ENCODE results near the gene ALK. TPM values are rescaled to one million over a fixed set of nuclear protein-coding genes. Genes with fewer than 3 reads are reported as not detected.

ALK gene
- total RNA-seq, 6 donors from 2014 or later, result 0.17 to 2.1 (median 0.35) TPM

DNA sequence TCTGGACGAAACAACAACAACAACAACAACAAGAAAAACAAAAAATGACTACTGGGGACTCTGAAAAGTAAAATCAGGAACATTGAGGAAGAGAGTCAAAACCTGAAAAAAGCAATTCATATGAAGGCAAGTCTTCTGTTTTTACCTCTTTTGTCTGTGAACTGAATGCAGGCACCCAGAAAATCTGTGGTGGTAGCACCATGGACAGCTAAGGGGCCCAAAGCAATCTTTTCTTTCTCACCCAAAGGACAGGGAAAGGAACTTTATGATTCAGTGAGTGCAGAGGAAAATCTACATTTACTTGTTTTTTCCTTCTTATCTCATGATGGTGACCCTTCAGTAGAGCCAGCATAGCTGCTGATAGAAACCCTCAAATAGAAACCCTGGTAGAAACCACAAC, 10.4 kb downstream of the ALK start:
- Histone ChIP-seq H3K4me3 (no peak overlapping the region), H3K27me3 (no peaks in the 10 kb centered on the region), H3K4me1 (no peaks in the 10 kb centered on the region), H3K36me3 (no peaks in the 10 kb centered on the region), H3K27ac (no peak overlapping the region), H3K9me3 (no peaks in the 10 kb centered on the region)
- no peak for DNase-seq
- no peak for ATAC-seq (ENCODE audit: low FRiP score in 2 of 2)
- 59 to 62% methylated on average over 1 of the region's 1 CpG for WGBS, 2 donors
- TF ChIP-seq, protein P1, sequence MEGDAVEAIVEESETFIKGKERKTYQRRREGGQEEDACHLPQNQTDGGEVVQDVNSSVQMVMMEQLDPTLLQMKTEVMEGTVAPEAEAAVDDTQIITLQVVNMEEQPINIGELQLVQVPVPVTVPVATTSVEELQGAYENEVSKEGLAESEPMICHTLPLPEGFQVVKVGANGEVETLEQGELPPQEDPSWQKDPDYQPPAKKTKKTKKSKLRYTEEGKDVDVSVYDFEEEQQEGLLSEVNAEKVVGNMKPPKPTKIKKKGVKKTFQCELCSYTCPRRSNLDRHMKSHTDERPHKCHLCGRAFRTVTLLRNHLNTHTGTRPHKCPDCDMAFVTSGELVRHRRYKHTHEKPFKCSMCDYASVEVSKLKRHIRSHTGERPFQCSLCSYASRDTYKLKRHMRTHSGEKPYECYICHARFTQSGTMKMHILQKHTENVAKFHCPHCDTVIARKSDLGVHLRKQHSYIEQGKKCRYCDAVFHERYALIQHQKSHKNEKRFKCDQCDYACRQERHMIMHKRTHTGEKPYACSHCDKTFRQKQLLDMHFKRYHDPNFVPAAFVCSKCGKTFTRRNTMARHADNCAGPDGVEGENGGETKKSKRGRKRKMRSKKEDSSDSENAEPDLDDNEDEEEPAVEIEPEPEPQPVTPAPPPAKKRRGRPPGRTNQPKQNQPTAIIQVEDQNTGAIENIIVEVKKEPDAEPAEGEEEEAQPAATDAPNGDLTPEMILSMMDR (IDR thresholded peaks at IDR 0.05), result no peak
- TF ChIP-seq POLR2AphosphoS5 (IDR thresholded peaks at IDR 0.05) (no peak), EP300 (IDR thresholded peaks at IDR 0.05) (no peak), POLR2A (IDR thresholded peaks at IDR 0.05) (no peak)

DNA sequence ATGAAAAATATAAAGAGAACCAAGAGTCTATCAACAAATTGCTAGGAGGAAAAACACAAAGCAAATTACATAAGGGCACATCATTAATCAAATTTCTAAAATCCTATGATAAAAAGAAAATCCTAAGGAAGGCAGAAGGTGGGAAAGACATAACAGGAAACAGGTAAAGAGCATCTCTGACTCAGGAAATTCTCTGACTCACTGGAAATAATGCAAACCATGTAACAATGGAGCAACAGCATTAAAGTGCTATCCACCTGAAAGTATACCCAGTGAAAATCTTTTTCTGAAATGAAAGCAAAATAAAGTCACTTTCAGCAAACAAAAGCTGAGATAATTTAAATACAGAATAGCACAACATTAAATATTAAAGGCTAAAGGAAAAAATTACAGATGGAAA, 10.9 kb downstream of the ALK start:
- Histone ChIP-seq H3K4me3 (no peak overlapping the region), H3K9me3 (no peaks in the 10 kb centered on the region), H3K4me1 (no peaks in the 10 kb centered on the region), H3K36me3 (no peaks in the 10 kb centered on the region), H3K27me3 (no peaks in the 10 kb centered on the region), H3K27ac (no peak overlapping the region)
- DNase-seq, result no peak
- no peak for ATAC-seq (ENCODE audit: low FRiP score in 2 of 2)
- TF ChIP-seq EP300 (IDR thresholded peaks at IDR 0.05) (no peak), POLR2AphosphoS5 (IDR thresholded peaks at IDR 0.05) (no peak), POLR2A (IDR thresholded peaks at IDR 0.05) (no peak)
- TF ChIP-seq, protein P1 (IDR thresholded peaks at IDR 0.05), result no peak

DNA sequence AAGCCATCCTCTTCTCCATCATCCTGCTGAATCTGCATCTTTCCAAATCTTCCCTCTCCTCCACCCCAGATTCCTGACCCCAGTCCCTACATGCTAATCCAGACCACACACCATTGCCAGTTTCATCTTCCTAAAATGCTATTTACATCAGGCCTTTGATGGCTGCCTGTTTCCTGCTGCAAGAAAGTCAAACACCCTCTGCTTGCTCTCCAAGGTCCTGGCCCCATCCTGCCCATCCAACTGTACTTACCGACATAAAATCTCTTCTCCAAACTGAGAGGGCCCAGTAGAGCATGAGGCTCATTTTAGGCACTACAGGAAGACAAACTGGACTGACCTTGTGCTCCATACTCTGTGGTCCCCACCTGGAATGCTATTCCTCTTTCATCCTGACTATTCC, 19.0 kb downstream of the ALK start:
- ATAC-seq (ENCODE audit: low FRiP score in 2 of 2) (no peak), DNase-seq (no peak)
- WGBS, 2 donors, result 35 to 40% methylated on average over 1 of the region's 1 CpG
- H3K27me3 ChIP-seq, result no peaks in the 10 kb centered on the region
- TF ChIP-seq, protein P1 (IDR thresholded peaks at IDR 0.05), result no peak
- H3K9me3 ChIP-seq, result no peaks in the 10 kb centered on the region
- H3K36me3 ChIP-seq, result no peaks in the 10 kb centered on the region
- H3K4me1 ChIP-seq, result no peaks in the 10 kb centered on the region
- no peak overlapping the region for H3K27ac ChIP-seq
- H3K4me3 ChIP-seq, result no peak overlapping the region

DNA sequence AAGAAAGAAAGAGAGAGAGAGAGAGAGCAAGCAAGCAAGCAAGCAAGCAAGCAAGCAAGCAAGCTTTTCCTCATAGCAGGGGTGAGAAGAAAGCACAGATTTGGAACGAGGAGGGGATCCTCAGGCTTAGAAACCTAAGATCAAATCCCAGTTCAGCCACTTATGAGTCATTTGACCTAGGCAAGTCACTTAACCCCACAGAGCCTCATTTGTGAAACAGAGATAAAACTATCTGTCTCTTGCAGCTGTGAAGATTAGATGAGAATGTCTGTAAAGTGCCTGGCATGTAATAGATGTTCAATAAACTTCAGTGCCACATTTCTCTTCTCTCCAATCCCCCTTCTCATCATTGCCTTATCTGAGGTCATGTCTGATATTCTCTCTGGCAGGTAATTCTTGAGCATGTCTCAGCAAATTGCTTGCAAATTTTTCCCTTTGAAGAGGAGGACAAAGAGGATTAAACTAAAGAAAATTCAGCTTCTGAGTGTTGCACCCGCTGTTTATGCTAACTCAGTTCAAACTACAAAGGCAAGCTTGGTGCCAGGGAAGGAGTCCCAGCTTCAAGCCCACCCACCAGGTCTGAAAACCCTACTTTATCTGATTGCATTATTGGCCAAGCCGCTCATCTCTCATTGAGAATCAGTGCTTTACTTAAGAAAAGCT, 20.3 kb downstream of the ALK start:
- no peak for DNase-seq
- H3K27ac ChIP-seq, result no peak overlapping the region
- no peak overlapping the region for H3K4me3 ChIP-seq
- ATAC-seq (ENCODE audit: low FRiP score in 2 of 2), result no peak
- no peaks in the 10 kb centered on the region for H3K9me3 ChIP-seq
- H3K36me3 ChIP-seq, result no peaks in the 10 kb centered on the region
- no peaks in the 10 kb centered on the region for H3K4me1 ChIP-seq
- WGBS, 2 donors, result 21 to 30% methylated on average over 3 of the region's 3 CpGs
- TF ChIP-seq, protein P1 (IDR thresholded peaks at IDR 0.05), result no peak
- no peak for TF ChIP-seq EP300 (IDR thresholded peaks at IDR 0.05)
- TF ChIP-seq POLR2AphosphoS5 (IDR thresholded peaks at IDR 0.05), result no peak
- TF ChIP-seq POLR2A (IDR thresholded peaks at IDR 0.05), result no peak
- no peaks in the 10 kb centered on the region for H3K27me3 ChIP-seq

DNA sequence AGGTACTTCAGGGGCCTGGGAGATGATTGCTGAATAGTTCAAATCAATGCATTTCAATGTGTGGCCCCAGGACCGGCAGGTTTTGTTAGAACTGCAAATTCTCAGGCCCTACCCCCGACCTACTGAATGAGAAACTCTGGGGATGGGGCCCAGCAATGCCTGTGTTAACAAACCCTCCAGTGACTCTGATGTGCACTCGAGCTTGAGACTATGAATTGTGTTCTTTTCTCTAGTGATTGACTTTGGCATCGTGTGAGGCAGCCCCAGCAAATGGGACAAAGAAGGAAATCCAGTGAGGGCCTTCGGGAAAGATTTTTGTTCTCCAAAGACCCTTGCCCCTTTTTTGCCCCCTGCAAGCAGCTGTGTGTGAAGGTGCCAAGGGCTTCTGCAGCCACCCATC, 22.4 kb downstream of the ALK start:
- ATAC-seq (ENCODE audit: low FRiP score in 2 of 2) (no peak), DNase-seq (no peak)
- Histone ChIP-seq H3K27ac (no peak overlapping the region), H3K36me3 (no peaks in the 10 kb centered on the region), H3K4me3 (no peak overlapping the region), H3K27me3 (no peaks in the 10 kb centered on the region), H3K4me1 (no peaks in the 10 kb centered on the region), H3K9me3 (no peaks in the 10 kb centered on the region)
- 22 to 36% methylated on average over 3 to 5 of the region's 5 CpGs for WGBS, 2 donors
- TF ChIP-seq EP300 (IDR thresholded peaks at IDR 0.05) (no peak), POLR2AphosphoS5 (IDR thresholded peaks at IDR 0.05) (no peak), POLR2A (IDR thresholded peaks at IDR 0.05) (no peak)
- TF ChIP-seq, protein P1 (IDR thresholded peaks at IDR 0.05), result no peak
